HK-2 (cell line): ENCODE results near the gene RPS21.
"Not testable (repeated sequence)": the region's sequence is repeated elsewhere in the genome, so short reads cannot be mapped to it uniquely, and the experiment has no call there.

ENCODE experiments used
- DNase-seq: peaks from one replicate; pipeline ENCODE4 v3.0.0-alpha.2; 2018; ENCODE audit not compliant: unreplicated experiment

Gene RPS21

DNA sequence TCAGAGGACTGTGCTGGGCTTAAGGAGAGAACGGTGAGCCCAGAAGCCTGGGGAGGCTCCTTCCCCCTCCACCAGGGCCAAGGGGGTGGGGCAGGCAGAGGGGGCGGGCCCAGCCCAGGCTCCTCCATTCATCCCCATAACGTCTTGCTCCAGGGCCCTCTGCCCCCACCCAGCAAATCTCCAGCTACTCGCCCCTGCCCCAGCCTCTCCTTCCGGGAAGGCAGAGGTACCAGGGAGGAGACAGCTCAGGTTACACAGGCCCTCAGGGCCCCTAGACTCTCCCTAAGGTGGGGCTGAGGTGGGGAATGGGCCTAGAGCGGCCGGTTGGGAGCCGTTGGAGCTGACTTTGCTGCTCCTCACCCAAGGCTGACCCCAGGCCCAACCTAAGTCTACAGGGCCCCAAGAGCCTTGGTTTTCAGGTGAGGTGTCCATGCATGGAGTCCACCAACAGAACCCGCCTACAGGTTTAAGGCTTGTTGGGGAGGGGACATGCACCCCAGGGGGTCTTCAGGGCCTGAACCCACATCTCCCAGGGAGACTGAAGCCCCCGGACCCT lies 21.0 kb upstream of the RPS21 start:
- peak; percentile 74 for DNase-seq

DNA sequence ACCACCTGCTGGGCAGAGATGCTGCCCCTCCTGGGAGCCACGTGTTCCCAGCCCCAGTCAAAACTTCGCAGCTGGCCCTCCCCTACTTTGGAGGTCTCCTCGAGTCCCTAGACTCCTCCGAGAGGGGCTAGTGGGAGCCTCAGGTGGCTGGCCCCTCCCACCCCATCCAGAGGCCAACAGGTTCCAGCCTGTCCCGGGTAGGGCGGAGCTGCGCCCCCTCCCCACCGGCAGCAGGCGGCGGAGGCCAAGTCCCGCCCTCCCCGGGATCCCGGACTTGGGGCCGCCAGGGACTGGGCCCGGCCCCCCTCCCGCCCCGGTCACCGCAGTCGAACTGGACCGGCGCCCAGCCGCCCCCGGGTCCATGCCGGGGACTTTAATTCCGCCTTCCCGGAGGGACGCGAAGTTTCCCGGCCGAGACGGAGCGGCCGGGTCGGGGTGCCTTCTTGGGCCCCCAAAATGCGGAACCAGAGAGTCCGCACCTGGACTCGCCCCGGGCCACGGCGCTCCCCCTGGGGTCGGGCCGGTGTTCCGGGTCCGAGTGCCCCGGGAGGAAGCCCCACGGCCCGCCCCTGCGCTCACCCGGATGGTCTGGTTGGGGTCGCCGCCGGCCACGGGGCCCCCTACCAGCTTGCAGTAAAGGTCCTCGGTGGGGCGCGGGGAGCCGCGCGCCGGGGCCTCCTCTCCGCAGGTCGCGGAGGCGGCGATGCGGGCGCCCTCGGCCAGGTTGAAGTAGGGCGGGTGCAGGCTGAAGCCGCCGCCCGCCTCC lies 20.4 kb upstream of the RPS21 start:
- peak; percentile 45 for DNase-seq

DNA sequence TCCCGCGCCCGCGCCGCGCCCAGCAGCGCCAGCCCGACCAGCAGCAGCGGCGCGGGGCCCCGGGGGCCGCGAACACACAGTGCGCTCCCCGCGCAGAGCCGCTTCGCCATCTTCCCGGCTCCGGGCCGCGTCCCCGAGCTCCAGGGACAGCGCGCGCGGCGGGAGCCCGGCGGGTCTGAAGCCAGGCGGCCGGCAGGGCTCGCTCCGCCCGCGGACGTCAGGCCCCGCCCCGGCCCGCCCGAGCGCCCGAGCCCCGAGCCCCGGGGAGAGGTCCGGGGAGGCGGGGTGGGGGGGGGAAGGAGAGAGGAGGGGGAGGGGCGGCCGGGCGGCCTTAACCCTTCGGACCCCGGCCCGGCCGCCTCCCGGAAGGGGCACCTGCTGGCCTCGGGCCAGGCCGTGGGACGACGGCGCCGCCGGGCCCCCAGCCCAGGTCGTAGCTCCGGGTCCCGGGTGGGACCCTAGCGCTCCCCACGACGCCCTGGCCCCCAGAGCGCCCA lies 19.7 kb upstream of the RPS21 start, which contains the start of gene LAMA5:
TSS of gene LAMA5 (minus strand) at position 177 of the 497 bp plus-strand sequence. CDS start at position 110, 67 bp downstream.
- no peak for DNase-seq

DNA sequence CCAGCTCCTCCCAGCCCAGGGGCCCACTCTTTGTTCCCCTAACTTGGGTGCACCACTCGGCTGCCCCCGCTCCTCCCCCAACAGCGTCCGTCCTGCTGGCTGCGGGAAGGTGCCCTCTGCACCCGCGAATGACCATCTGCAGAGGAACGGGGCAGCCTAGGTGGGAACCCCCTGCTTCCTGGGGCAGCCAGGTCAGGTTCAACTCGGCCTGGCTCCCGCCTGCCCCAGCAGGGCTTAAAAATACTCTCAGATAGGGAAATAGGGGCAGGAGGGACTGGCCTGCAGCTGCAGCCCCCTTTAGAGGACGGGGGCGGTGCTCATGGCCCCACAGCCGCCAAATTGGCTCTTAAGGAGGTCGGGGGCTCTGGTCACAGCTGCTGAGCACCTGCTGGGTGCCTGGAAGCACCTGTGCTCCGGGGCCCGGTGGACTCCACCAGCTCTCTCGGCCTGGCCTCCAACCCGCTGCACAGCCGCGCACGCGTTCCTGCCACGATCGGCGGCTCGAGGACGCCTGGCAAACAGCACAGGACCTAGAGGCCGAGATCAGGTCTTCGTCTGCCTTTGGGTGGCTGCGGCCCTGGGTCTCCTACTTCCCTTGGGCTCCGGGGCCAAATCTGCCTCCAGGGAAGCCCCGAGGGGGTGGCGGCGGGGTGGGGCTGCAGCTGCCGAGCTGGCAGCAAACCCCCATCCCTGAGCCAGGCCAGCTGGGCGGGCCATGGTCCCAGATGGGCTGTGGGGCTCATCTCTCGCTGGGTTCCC lies 19.1 kb upstream of the RPS21 start:
- DNase-seq = peak; percentile 63

DNA sequence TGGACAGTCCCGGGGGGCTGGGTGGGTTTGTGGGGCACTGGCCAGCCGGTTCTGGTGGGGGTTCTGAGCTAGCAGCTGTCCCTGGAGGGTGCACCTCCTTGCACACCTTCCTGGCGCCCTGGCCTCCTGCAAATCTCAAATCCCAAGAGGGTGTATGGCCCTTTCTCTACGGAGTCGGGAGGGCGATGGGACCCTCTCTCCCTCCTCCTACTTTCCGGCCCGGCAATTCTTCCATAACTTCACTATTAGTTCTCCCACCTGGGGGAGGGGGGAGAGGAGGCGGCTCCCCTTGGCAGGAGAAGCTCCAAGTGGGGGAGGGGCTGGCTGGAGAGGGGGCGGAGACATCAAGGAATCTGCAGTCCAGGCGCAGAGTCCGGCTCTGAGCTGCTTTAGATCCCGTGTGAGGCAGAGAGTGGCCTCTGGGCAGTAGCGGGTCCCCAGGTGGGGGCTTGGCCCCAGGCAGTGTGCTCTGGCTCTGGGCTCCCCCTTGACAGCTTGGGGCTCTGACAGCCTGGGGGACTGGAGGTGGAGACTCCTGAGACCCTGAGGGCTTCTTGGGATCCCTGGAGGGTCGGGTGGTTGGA lies 18.4 kb upstream of the RPS21 start:
- no peak for DNase-seq

DNA sequence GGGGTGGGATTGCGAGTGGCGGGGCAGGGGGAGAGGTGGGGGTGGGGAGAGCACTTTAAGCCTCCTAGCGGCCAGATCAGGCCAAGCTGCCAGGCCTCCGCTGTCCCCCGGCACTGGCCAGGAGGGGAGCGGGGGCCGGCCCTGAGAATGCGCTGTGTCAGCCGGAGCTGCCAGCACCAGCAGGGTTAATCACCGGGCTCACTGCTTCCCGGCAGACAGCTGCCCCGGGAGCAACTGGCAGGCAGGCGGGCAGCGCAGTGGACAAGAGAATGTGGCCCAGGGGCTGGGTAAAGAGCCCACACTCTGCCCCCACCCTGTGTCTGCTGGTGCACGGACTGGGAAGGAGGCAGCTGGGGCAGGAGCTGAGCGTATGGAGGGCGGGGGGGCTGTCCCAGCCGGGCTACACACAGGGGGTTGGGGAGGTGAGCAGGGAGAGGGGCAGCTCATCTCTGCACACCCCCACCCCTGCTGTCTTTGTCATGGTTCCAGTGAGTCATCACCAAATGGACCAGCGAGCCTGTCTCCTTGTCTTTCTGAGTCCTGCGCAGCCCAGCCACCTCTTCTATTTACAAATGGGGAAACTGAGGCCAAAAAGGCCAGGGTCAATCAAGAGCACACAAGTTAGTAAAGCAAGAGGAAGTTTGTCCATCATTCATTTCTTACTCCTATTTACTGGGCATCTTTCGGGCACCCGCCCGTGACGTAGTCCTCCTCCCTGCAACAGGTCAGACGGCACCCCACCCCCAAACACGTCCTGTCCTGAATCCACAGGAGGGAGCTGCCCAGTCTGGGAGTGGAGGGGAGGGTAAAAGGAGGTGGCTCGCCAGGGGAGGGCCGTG lies 17.7 kb upstream of the RPS21 start:
- peak; percentile 85 for DNase-seq

DNA sequence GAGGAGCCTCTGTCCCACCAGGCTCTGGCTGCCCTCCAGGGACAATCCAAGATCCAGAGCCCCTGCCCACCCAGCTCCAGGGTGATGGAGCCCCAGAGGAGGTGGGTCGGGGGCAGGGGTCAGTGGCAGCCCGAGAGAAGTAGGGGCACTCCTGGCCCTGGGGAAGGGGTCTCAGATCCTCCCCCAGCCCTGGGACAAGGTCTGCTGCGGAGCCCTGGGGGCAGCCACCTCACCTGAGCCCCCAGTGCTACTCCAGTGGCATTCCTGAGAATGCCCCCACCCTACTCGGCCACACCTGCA lies 17.1 kb upstream of the RPS21 start:
- no peak for DNase-seq

DNA sequence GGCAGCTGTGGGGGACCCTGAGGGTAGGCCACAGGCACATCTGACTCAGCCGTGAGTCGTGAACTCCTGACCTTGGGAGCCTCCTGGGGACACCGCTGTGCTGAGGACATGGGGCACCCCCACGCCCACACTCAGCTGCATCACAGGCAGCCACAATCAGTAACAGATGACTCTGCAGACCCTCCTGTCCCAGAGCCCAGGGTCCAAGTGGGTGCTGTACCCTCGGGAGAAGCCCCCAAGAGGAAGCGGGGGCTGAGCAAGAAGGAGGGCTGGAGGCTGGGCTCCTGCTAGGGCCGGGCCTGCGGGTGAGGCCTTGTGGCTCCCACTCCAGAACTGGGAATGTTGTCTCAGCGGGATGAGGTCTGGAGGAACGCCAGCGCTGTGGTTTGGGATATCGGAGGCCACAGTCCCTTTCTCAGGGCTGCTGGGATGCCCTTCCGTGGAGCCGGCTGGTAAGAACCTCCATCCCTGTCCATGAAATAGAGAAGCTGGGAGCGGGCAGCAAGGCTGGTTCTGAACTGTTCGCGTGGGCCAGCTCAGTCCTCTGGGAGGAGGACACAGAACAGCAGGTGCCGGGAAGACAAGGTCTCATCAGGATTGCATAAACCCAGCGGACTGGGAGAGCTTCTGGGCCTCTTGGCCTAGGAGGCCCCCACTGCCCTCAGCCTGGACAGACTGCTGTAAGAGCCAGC lies 16.6 kb upstream of the RPS21 start:
- DNase-seq = peak; percentile 89

DNA sequence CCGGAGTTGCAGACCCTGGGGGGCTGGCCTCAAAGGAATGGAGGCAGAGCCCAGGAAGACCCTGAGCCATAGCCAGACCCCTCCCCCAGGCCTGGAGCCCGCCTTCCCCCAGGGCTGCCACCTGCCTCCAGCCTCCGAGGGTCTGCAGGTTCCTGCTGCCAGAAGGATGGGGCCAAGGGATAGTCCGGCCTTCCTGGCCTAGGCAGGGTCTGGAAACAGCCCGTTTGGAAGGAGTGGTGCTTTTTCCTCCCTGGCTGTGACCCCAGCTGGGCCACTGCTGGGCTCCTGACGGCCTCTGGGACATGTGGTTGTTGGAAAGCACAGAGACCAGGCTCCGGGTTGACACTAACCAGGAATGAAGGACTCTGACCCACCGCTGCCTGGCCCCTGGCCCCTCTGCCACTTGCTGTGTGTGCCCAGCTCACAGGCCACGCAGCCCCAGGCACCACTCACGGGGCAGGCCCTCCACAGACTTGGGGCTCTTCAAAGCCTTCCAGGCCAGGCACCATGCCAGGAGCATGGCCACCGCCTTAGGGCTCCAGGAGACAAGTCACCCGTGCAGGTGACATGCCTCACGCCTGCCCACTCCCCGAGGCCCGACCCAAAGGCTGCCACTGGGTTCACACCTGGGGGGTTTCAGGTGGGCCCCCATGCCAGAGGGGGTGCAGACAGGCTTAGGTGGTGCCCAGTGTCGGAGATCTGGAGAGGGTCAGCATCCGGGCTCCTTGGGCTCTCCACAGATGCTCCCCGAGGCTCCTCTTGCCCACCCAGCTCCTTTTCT lies 15.9 kb upstream of the RPS21 start:
- DNase-seq = no peak

DNA sequence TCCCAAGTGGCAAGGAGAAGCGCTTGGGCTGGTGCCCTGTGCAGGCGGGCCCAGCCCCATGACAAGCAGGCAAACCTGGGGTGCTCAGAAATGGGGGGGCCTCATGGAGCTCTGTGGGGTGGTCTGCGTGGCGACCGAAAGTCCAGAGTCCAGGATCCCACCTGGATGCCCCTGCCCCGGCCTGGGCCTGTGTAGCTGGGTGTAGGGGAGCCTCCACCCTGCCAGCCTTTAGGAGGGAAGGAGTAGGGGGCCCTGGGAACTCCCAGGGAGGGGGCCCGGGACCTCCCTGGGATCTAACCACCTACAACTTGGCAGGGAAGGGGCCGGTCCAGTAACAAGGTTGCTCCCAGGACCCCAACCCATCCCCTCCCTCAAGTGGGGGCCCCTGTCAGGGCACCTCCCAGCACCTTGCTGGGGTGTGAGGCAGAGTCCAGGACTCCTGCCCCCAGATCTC lies 15.3 kb upstream of the RPS21 start:
- no peak for DNase-seq

DNA sequence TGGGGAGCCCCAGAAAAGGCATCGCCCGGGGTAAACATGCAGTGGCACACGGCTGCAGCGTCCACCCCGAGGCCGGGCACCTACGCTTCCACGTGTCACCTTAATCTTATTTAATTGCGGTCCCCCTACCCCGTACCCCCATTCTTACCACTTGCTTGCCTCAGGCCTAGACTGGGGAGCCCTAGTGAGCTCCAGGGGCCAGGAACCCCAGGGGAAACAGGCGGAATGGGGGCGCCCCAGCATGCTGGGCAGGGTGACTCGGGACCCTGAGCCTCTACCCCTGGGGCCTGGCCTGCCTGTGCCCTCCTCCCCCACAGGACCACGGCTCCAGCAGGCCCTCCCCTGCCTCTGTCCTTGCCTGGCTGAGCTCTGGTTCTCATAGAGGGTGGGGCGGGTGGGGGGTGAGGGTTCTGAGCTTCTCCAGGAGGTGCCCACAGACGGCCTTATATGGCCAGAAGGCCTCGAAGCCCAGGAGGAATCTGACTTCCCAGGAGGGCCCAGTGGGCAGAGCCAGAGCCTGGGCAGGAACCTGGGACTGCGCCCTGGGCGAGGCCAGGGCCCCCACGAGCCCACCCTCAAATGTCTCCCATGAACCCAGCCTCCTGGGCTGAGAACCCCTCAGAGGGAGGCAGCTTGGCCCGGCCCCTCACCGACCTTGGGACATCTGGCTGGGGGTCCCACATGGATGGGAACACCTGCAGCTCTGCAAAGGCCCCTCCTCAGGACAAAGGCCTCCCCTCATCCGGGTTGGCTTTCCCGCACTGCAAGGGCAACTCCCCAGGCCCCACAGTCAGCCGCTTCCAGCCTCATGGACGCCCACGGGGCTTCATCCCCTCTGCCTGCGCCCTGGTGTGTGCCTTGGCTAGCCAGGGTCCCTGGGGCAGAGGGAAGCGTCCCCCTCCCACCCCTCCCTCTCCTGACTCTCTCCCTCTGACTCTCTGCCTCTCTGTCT lies 14.6 kb upstream of the RPS21 start:
- DNase-seq = no peak

DNA sequence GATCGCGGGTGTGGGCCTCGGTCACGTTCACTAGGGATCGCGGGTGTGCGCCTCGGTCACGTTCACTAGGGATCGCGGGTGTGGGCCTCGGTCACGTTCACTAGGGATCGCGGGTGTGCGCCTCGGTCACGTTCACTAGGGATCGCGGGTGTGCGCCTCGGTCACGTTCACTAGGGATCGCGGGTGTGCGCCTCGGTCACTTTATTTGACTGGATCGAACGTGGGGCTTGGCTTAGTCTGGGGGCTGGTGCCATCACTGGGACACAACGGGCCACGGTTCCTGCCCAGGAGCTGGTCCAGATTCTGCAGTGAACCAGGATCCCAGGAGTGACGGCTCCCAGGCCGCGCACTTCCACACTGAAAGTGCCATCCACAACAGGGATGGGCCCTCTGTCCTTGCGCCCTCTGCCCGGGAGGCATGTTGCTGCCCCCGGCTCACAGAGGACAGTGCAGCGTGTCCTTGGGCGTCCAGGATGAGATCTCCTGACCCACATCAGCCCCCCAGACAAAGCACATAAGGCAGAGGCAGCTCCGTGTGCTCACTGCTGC lies 13.2 kb upstream of the RPS21 start:
- DNase-seq = not testable (repeated sequence)

DNA sequence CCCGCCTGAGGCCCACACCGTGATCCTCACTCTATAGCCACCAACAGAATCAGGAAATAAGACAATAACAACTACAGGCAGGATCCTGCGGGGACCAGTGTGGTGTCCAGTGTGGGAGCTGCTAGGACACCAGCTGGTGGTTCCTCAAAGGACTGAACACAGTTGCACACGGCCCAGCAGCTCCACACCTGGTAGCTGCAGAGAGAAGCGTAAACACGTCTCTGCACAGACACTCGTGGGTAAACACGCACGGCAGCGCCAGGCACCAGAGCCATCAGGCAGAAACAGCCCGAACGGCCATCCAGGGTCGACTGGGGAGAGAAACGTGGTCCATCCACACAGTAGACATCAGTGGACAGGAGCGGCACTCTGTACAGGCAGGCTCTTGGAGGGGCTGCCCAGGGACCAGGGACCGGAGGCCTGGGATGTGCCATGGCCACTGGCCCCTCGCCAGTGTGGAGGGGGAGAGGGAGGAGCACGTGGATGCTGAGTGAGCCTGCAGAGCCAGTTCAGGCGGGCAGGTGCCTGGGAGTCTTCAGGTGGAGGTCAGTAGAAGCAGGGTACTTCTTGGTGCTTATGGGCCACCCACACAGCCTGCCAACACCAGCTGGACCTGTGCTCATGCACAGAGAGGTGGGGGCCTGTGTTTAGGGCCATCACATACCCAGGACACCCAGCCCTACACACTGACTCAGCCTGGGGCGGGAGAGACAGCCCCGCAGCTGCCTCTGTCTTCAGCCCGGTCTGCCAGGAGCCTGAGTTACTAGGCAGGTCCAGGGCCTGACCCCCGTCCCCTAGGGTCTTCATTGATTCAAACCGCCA lies 12.4 kb upstream of the RPS21 start:
- DNase-seq = no peak

DNA sequence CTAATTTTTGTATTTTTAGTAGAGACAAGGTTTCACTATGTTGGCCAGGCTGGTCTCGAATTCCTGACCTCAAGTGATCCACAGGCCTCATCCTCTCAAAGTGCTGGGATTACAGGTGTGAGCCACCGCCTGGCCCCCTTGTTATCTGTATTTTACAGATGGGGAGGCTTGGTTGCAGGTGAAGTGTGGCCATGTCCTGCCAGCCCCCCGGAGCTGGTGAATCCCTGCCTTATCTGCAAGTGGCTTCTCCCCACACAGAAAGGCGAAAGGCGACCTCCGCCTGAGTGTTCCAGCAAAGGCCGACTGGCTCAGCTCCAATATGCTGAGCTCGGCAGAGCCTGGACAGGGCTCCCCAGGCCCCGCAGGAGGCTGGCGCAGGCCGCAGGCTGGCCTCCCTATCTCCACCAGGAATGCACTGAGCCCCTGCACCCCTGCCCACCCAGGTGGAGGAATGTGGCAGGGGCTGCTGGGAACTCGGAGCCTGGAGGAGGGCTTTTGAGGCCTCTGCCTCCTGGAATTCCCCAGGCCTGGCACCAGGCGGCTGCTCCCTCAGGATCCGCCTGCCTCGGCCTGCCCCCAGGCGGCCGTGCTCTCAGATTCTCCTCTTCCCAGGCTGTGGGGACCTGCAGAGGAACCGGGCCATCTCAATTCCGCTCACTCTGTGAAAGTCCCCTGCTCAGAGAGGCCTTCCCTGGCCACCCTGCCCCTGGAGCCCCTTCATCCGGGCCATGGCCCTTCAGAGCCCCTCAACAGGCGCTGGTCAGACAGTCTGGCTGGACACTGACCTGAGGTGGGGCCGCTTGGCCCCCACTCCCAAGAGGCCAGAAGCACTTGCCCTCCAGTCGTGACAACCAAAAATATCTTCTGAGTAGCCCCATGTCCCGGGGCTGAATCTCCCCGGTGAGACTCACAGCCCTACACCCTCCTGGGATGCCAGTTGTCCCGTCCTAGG lies 10.5 kb upstream of the RPS21 start:
- DNase-seq = peak; percentile 83

DNA sequence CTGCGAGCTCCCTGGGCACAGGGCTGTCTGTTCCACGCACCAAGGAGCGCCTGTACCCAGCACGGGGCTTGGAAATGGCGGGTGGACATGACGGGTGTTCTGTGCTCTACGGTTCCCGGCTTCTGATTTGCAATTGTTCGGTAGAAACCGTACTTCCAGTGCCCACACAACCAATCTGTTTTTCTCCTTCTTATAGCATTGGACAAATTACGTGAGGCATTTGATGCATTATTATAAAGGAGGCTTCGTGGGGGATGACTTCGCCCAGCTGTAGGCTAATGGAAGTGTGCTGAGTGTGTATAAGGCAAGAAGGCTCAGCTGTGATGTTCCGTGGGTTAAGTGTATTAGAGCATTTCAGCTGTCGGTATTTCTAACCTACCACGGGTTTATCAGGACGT lies 9.8 kb upstream of the RPS21 start:
- DNase-seq = no peak

DNA sequence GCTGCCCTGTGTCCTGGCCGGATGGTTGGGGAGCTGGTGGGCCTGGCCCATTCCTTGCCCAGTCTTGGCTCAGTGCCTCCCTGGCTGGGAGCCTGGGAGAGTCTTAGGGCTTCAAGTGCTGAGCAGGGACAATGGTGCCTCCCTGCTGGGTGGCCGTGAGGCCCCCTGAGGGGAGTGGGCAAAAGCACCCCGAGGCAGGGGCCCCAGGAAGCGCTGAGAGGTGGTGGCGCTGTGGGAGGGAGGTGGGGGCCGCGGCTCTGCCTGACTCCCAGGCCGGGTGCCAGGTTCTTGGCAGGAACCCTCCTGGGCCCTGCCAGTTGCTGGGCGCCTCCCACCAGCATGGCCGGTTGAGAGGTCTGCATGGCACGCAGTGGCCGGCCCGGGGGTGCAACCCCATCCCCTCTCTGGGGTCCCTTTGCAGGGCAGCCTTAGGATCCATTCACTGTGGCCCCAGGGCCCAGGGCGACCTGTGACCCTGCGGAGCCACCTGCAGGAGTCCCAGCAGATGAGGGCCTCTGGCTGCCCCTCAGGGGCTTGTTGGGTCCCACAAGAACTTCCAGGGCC lies 9.2 kb upstream of the RPS21 start:
- no peak for DNase-seq
